MG63 (cell line): Measurements from ENCODE around the gene NRCAM. TPM values are rescaled to one million over a fixed set of nuclear protein-coding genes. Genes with fewer than 3 reads are reported as not detected.

Experiments used
- DNase-seq: peaks from one replicate; pipeline ENCODE4 v3.0.0-alpha.2; 2020
- H3K27me3 ChIP-seq: fragments of 250-450 bp; sonication (Bioruptor Pico); 2 replicates; pipeline ENCODE4 v1.5.1; 2020; ENCODE audit warnings: mild to moderate bottlenecking, moderate library complexity
- H3K36me3 ChIP-seq: fragments of 250-450 bp; sonication (Bioruptor Pico); 2 replicates; pipeline ENCODE4 v1.5.1; 2020; ENCODE audit warnings: mild to moderate bottlenecking, moderate library complexity
- H3K4me3 ChIP-seq: fragments of 250-450 bp; sonication (Bioruptor Pico); 2 replicates; pipeline ENCODE4 v1.5.1; 2020; ENCODE audit warnings: mild to moderate bottlenecking, moderate library complexity
- H3K9me3 ChIP-seq: fragments of 250-450 bp; sonication (Bioruptor Pico); 2 replicates; pipeline ENCODE4 v1.5.1; 2020; ENCODE audit warnings: mild to moderate bottlenecking, moderate library complexity
- total RNA-seq: library from RNA; depleted of rRNA; stranded (reverse); fragments of >200 nt; shearing (Covaris generic); gene quantifications from 2 replicates; pipeline ENCODE4 v1.2.3, GENCODE V29; 2014; ENCODE audit warnings: low replicate concordance

NRCAM gene
- total RNA-seq, 1 experiment from 2014 or later = 0.79 TPM

- Histone ChIP-seq H3K36me3 (no peaks in the 10 kb centered on the region), H3K4me3 (no peak overlapping the region), H3K9me3 (no peaks in the 10 kb centered on the region), H3K27me3 (no peaks in the 10 kb centered on the region)
- no peak for DNase-seq
Observed at GRCh38 chr7:108178398-108178797, 277.8 kb downstream of the NRCAM start.

- Histone ChIP-seq H3K4me3 (no peak overlapping the region), H3K27me3 (no peaks in the 10 kb centered on the region), H3K36me3 (no peaks in the 10 kb centered on the region), H3K9me3 (no peaks in the 10 kb centered on the region)
- no peak for DNase-seq
Observed at GRCh38 chr7:108171164-108171563, 285.1 kb downstream of the NRCAM start.

GRCh38 chr7:108170251-108170650 is 286.0 kb downstream of the NRCAM start:
- no peaks in the 10 kb centered on the region for H3K36me3 ChIP-seq
- no peaks in the 10 kb centered on the region for H3K9me3 ChIP-seq
- no peaks in the 10 kb centered on the region for H3K27me3 ChIP-seq
- H3K4me3 ChIP-seq = no peak overlapping the region
- DNase-seq = no peak

- Histone ChIP-seq H3K36me3 (no peaks in the 10 kb centered on the region), H3K4me3 (peak overlapping the region; percentile 31)
Observed at GRCh38 chr7:108167460-108167859, 288.8 kb downstream of the NRCAM start.

GRCh38 chr7:108166687-108167086 is 289.5 kb downstream of the NRCAM start:
- H3K36me3 ChIP-seq = no peaks in the 10 kb centered on the region
- no peaks in the 10 kb centered on the region for H3K27me3 ChIP-seq
- no peaks in the 10 kb centered on the region for H3K9me3 ChIP-seq
- DNase-seq = no peak
- no peak overlapping the region for H3K4me3 ChIP-seq

More at GRCh38 chr7:108167460-108167859, 288.8 kb downstream of the NRCAM start:
- Histone ChIP-seq H3K27me3 (no peaks in the 10 kb centered on the region), H3K9me3 (no peaks in the 10 kb centered on the region)
- no peak for DNase-seq

GRCh38 chr7:108165723-108166122 is 290.5 kb downstream of the NRCAM start:
- no peaks in the 10 kb centered on the region for H3K9me3 ChIP-seq
- no peak overlapping the region for H3K4me3 ChIP-seq
- H3K36me3 ChIP-seq = no peaks in the 10 kb centered on the region
- H3K27me3 ChIP-seq = no peaks in the 10 kb centered on the region
- no peak for DNase-seq

GRCh38 chr7:108164946-108165345 is 291.3 kb downstream of the NRCAM start:
- H3K4me3 ChIP-seq = no peak overlapping the region
- DNase-seq = no peak
- no peaks in the 10 kb centered on the region for H3K27me3 ChIP-seq
- no peaks in the 10 kb centered on the region for H3K36me3 ChIP-seq
- H3K9me3 ChIP-seq = no peaks in the 10 kb centered on the region

- Histone ChIP-seq H3K4me3 (no peak overlapping the region), H3K27me3 (no peaks in the 10 kb centered on the region), H3K9me3 (no peaks in the 10 kb centered on the region), H3K36me3 (no peaks in the 10 kb centered on the region)
- DNase-seq = no peak
Observed at GRCh38 chr7:108164342-108164741, 291.9 kb downstream of the NRCAM start.

GRCh38 chr7:108158776-108159175 is 297.5 kb downstream of the NRCAM start:
- H3K36me3 ChIP-seq = no peaks in the 10 kb centered on the region
- no peak for DNase-seq
- H3K9me3 ChIP-seq = no peaks in the 10 kb centered on the region
- H3K4me3 ChIP-seq = no peak overlapping the region
- H3K27me3 ChIP-seq = no peaks in the 10 kb centered on the region

GRCh38 chr7:108157606-108158335 is 298.5 kb downstream of the NRCAM start:
- Histone ChIP-seq H3K27me3 (no peaks in the 10 kb centered on the region; the same call in 1 of the 2 replicates), H3K9me3 (no peaks in the 10 kb centered on the region), H3K36me3 (no peaks in the 10 kb centered on the region), H3K4me3 (no peak overlapping the region)
- DNase-seq = no peak

GRCh38 chr7:108156897-108157605 is 299.2 kb downstream of the NRCAM start:
- Histone ChIP-seq H3K27me3 (no peaks in the 10 kb centered on the region; the same call in 1 of the 2 replicates), H3K9me3 (no peaks in the 10 kb centered on the region), H3K4me3 (no peak overlapping the region), H3K36me3 (no peaks in the 10 kb centered on the region)
- DNase-seq = no peak

GRCh38 chr7:108152198-108152597 is 304.0 kb downstream of the NRCAM start:
- DNase-seq = no peak
- Histone ChIP-seq H3K9me3 (no peaks in the 10 kb centered on the region), H3K4me3 (no peak overlapping the region), H3K27me3 (no peaks in the 10 kb centered on the region; the same call in 1 of the 2 replicates), H3K36me3 (no peaks in the 10 kb centered on the region)

GRCh38 chr7:108149908-108150307 is 306.3 kb downstream of the NRCAM start:
- DNase-seq = no peak
- Histone ChIP-seq H3K27me3 (no peaks in the 10 kb centered on the region; the same call in 1 of the 2 replicates), H3K9me3 (no peaks in the 10 kb centered on the region), H3K36me3 (no peaks in the 10 kb centered on the region), H3K4me3 (no peak overlapping the region)

GRCh38 chr7:108149119-108149518 is 307.1 kb downstream of the NRCAM start:
- no peak overlapping the region for H3K4me3 ChIP-seq
- H3K9me3 ChIP-seq = no peaks in the 10 kb centered on the region
- H3K27me3 ChIP-seq = no peaks in the 10 kb centered on the region; the same call in 1 of the 2 replicates
- no peak for DNase-seq
- no peaks in the 10 kb centered on the region for H3K36me3 ChIP-seq

GRCh38 chr7:108147031-108147563 is 309.1 kb downstream of the NRCAM start:
- no peaks in the 10 kb centered on the region for H3K9me3 ChIP-seq
- no peak overlapping the region for H3K4me3 ChIP-seq
- H3K36me3 ChIP-seq = no peaks in the 10 kb centered on the region
- DNase-seq = no peak
- no peaks in the 10 kb centered on the region for H3K27me3 ChIP-seq

- no peaks in the 10 kb centered on the region for H3K9me3 ChIP-seq
- H3K36me3 ChIP-seq = no peaks in the 10 kb centered on the region
- DNase-seq = peak; percentile 23
- H3K4me3 ChIP-seq = no peak overlapping the region
- H3K27me3 ChIP-seq = no peaks in the 10 kb centered on the region
Observed at GRCh38 chr7:108146070-108146842, 310.0 kb downstream of the NRCAM start.

- no peak for DNase-seq
- Histone ChIP-seq H3K27me3 (no peaks in the 10 kb centered on the region), H3K36me3 (no peaks in the 10 kb centered on the region), H3K4me3 (no peak overlapping the region), H3K9me3 (no peaks in the 10 kb centered on the region)
Observed at GRCh38 chr7:108145401-108145800, 310.8 kb downstream of the NRCAM start.
